ENCODE measurements around the gene SPATA4. TPM values are rescaled to one million over a fixed set of nuclear protein-coding genes. Genes with fewer than 3 reads are reported as not detected.

Gene SPATA4
- total RNA-seq, 1 experiment from 2014 or later = 0.20 TPM

DNA sequence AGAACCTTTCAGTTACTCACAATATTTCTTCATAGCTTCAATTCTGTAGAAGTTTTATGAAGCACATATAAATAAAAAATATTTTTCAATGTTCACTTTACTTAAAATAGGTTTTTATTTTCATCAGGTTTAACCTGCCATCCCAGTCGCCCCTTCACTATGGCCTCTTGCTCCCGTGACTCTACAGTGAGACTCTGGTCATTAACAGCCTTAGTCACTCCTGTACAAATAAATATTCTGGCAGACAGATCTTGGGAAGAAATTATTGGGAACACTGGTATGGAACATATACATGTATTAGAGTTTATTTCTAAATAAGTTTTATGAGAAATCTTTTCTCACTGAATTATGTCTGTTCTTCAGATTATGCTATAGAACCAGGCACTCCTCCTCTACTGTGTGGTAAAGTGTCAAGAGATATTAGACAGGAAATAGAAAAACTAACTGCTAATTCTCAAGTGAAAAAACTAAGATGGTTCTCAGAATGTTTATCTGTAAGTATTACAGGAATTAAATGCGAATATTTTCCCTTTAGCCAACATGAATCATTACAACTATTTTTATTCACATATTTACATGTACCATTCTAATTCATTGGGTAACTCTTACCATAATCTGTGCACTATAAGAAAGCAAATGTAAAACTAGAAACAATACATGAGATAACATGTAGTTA, 45.6 kb downstream of the SPATA4 start:
- Histone ChIP-seq H3K27me3 (ENCODE audit: insufficient read depth, low read length) (no peaks in the 10 kb centered on the region), H3K9ac (ENCODE audit: low read length) (no peak overlapping the region), H3K9me3 (ENCODE audit: control insufficient read depth in 1 of 2, insufficient read depth in 1 of 2, low read depth in 1 of 2, low read length in 2 of 2) (no peaks in the 10 kb centered on the region), H3K4me3 (replicated peaks in 1 of 2; ENCODE audit: low read depth in 1 of 2, low read length in 2 of 2) (no peak overlapping the region), H3K36me3 (ENCODE audit: control insufficient read depth in 1 of 2, insufficient read depth in 2 of 2, low read length in 2 of 2) (no peaks in the 10 kb centered on the region), H3K79me2 (ENCODE audit: insufficient read depth, low read length) (no peaks in the 10 kb centered on the region), H2AFZ (ENCODE audit: low read depth, low read length, poor library complexity, severe bottlenecking) (peak overlapping the region; percentile 83), H3K4me1 (ENCODE audit: control insufficient read depth in 1 of 2, insufficient read depth in 2 of 2, low read length in 2 of 2) (no peaks in the 10 kb centered on the region), H3K27ac (ENCODE audit: low read depth, low read length) (no peak overlapping the region), H4K20me1 (ENCODE audit: insufficient read depth) (no peaks in the 10 kb centered on the region), H3K9me2 (ENCODE audit: insufficient read depth) (no peaks in the 10 kb centered on the region), H3K4me2 (ENCODE audit: low read length) (no peak overlapping the region)
- BruUV-seq (replicated peaks) = no TSS peak
- DNase-seq (ENCODE audit: low read depth, low spot score) (no peak), ATAC-seq (no peak)
- intact Hi-C loops (cut with micrococcal nuclease) = loop anchor here (1.0 to 5.0 kb wide), 2 partner anchors 127 to 191 kb away; no protein-coding TSS in a partner anchor
- ChIA-PET RAD21 (ENCODE audit: low non-redundant PET in 1 of 2, low total read pairs in 2 of 2, uncharacterized antibody in 2 of 2, unreplicated experiment in 2 of 2) (interaction anchor here (0.9 to 1.9 kb wide), 2 partner anchors 127 to 128 kb away, joined by 3 to 5 read pairs; no protein-coding TSS in a partner anchor), CTCF (interaction anchor here (0.9 to 2.3 kb wide), 6 partner anchors 9 to 191 kb away, joined by 3 to 34 read pairs (median 4); no protein-coding TSS in a partner anchor), POLR2A (no interaction called here)
- TF ChIP-seq POLR2A (IDR thresholded peaks at IDR 0.05; ENCODE audit: borderline replicate concordance, extremely low read depth, insufficient read depth, insufficient read length) = no peak
- no peak for TF ChIP-seq REST (IDR thresholded peaks at IDR 0.05; ENCODE audit: low read depth)
- TF ChIP-seq SRF (IDR thresholded peaks at IDR 0.05; ENCODE audit: low read depth) = no peak
- no peak for TF ChIP-seq SP1 (IDR thresholded peaks at IDR 0.05; ENCODE audit: low read depth)
- no peak for TF ChIP-seq SIN3A (IDR thresholded peaks at IDR 0.05; ENCODE audit: low read depth)
- TF ChIP-seq ELF1 (IDR thresholded peaks at IDR 0.05; ENCODE audit: borderline replicate concordance, low read depth) = no peak
- TF ChIP-seq, protein P1, sequence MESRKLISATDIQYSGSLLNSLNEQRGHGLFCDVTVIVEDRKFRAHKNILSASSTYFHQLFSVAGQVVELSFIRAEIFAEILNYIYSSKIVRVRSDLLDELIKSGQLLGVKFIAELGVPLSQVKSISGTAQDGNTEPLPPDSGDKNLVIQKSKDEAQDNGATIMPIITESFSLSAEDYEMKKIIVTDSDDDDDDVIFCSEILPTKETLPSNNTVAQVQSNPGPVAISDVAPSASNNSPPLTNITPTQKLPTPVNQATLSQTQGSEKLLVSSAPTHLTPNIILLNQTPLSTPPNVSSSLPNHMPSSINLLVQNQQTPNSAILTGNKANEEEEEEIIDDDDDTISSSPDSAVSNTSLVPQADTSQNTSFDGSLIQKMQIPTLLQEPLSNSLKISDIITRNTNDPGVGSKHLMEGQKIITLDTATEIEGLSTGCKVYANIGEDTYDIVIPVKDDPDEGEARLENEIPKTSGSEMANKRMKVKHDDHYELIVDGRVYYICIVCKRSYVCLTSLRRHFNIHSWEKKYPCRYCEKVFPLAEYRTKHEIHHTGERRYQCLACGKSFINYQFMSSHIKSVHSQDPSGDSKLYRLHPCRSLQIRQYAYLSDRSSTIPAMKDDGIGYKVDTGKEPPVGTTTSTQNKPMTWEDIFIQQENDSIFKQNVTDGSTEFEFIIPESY (IDR thresholded peaks at IDR 0.05; ENCODE audit: extremely low read depth, insufficient replicate concordance, low read length) = no peak
- TF ChIP-seq ZFX (IDR thresholded peaks at IDR 0.05) = no peak
- no peak for TF ChIP-seq EZH2phosphoT487 (IDR thresholded peaks at IDR 0.05; ENCODE audit: borderline replicate concordance)
- TF ChIP-seq, protein P2, sequence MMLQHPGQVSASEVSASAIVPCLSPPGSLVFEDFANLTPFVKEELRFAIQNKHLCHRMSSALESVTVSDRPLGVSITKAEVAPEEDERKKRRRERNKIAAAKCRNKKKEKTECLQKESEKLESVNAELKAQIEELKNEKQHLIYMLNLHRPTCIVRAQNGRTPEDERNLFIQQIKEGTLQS (IDR thresholded peaks at IDR 0.05) = no peak
- TF ChIP-seq EGR1 (IDR thresholded peaks at IDR 0.05; ENCODE audit: low read depth) = no peak
- TF ChIP-seq JUND (IDR thresholded peaks at IDR 0.05) = no peak
- TF ChIP-seq CEBPB (IDR thresholded peaks at IDR 0.05; ENCODE audit: low read depth) = no peak
- TF ChIP-seq RAD21 (IDR thresholded peaks at IDR 0.05; ENCODE audit: low read depth) = no peak
- TF ChIP-seq TCF7L2 (IDR thresholded peaks at IDR 0.05; ENCODE audit: borderline replicate concordance, extremely low read depth, insufficient read depth, insufficient read length) = no peak
- no peak for TF ChIP-seq POLR2AphosphoS5 (IDR thresholded peaks at IDR 0.05; ENCODE audit: low read depth, low read length)
- no peak for TF ChIP-seq YY1 (IDR thresholded peaks at IDR 0.05; ENCODE audit: extremely low read depth, insufficient replicate concordance, low read depth, low read length)

All from HCT116 (cell line).